ENCODE data around the gene PLK5.

- TF ChIP-seq CTCF (IDR thresholded peaks at IDR 0.05; ENCODE audit: insufficient read depth, low read depth, low read length) (no peak), EZH2 (IDR thresholded peaks at IDR 0.05; ENCODE audit: insufficient read depth, low read length) (no peak)
Measured at GRCh38 chr19:1496714-1497577, 26.9 kb upstream of the PLK5 start.

Data from astrocyte (in vitro differentiated cells and primary cell).